PC-9 (cell line): ENCODE data around the gene AKR1B1.

Experiments used
- CTCF ChIP-seq: fragments of 200-600 bp; sonication (generic); conservative IDR thresholded peaks from 2 replicates; pipeline ENCODE4 v1.6.1; 2017; ENCODE audit warnings: mixed run types, antibody characterized with exemption, mild to moderate bottlenecking, moderate library complexity
- EZH2 ChIP-seq: fragments of 200-600 bp; sonication (generic); IDR thresholded peaks from 2 replicates; pipeline ENCODE4 v1.8.0; 2017; ENCODE audit warnings: antibody characterized with exemption, low read depth

- TF ChIP-seq CTCF (no peak), EZH2 (no peak)
Measured at GRCh38 chr7:134448356-134449229, 10.3 kb downstream of the AKR1B1 start.
